NK-92 (cell line): ENCODE measurements around the gene TREML1.

ENCODE experiments used
- DNase-seq: peaks from one replicate; lab custom pipeline; 2025; ENCODE audit not compliant: unreplicated experiment; lab: John Stamatoyannopoulos, UW

The TREML1 gene

DNA sequence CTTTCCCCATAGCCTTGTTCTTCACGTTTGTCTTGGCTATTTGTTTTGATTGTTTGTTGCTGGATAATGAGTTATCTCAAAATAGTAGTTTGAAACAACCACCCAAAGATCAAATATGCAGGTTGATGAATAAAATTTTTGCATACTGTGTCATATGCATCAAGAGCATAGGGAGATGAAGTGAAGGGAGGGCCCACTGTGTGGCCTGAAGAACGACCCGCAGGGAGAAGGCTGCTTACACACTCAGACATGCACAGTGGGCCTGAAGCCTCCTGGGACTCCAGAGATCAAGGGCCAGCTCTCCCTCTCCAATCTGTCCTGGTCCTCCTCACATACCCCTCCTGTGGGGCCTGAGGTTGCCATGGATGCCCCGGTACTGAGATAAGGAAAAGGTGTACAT is 25.0 kb upstream of the TREML1 start:
- DNase-seq: no peak

DNA sequence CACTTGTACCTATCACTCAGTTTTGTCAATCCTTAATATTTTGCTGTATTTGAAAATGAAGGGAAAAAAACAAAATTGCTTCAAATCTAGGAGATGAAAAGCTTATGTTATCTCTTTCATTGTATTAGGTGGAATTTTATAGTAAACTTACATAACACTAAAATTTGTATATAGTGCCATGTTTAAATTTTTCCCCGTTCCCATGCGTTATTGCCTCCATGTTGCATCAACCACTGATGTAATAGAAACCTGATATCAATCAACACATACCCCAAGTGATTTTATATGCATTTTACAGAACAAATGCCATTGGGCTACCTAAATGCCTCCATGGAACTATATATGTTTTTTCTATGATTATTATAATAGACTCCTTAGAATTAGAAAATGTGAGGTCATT is 23.5 kb upstream of the TREML1 start:
- no peak for DNase-seq

DNA sequence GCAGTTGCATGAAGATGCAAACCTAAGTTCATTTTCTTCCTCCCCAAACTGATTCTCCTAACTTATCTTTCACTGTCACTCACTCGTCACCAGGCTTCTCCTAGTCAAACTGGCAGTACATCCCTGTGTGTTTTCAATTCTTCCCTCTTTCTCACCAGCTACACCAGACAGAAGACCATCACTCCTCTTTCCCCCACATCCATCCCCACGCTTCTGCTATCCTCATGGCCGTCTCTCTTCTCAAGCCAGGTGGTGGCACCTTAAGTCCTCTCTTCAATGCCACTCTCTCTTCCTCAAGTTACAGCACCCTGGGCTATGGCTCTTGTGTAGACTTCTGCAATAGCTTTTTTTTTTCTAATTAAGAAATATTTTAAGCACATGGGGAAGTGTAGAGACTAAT is 23.1 kb upstream of the TREML1 start:
- DNase-seq: no peak

DNA sequence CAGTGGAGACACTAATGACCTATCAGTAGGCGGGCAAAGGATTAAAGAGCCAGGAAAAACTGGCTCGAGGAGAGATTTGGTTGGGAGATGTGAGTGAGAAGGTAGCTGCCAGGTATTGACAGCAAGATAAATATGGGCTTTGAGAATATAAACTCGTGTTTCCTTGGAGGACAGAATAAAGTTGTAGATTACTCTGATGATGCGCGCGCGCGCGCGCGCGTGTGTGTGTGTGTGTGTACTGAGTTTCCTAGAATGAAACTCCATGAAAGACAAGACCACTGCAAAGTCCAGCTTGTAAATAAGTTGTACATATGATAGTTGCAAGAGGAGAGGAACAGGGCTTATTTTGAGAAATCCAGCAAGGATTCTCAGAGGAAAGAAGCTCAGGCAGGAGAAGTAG is 22.0 kb upstream of the TREML1 start:
- DNase-seq: no peak

DNA sequence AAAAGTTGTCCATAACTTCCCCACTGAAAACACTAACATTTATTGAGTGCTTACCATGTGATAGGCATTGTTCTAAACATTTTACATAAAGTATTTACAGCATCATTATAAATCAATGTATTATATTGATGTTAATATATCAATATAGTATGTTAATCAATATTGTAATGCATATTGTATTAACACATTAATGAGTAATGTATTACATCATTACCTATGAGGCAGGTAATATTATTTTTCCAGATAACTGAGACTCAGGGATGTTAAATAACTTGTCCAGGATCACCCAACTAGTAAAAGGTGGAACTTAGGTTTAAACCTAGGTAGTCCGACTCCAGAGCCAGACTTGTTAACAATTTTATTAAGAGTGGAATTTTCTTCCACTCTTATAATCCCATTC is 20.9 kb upstream of the TREML1 start:
- no peak for DNase-seq

DNA sequence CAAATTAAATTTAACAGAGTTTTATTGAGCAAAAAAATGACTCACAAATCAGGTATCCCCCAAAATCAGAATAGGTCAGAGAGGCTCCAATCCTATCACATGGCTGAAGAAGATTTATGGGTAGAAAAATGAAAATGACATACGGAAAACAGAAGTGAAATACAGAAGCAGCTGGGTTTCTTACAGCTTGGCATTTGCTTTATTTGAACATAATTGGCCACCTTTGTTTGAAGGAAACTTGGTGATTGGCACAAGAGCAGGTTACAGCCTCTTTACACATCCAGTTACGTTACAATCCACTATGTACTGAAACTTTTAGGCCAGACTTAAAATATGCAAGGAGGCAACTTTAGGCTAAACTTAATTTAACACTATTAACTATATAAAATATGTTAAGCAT is 20.5 kb upstream of the TREML1 start:
- DNase-seq: no peak

DNA sequence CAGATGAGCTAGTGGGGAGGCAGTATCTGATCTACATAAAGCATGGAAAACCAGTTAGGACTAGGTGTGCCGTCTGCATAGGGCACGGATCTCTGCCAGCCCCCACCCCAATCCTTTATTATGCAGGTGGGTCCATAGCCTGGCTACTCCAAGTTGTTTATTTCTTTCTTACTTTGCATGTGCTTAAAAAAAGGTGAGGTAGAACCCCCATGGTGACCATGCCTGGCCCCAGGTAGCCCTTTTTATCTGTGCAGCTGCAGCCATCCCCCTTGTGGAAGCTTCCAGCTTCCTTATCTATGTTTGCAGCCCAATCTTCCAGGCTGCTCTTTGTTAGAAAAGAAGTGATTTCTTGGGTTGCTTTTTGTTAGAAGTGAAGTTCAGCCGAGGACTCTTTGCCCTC is 17.8 kb upstream of the TREML1 start:
- no peak for DNase-seq

DNA sequence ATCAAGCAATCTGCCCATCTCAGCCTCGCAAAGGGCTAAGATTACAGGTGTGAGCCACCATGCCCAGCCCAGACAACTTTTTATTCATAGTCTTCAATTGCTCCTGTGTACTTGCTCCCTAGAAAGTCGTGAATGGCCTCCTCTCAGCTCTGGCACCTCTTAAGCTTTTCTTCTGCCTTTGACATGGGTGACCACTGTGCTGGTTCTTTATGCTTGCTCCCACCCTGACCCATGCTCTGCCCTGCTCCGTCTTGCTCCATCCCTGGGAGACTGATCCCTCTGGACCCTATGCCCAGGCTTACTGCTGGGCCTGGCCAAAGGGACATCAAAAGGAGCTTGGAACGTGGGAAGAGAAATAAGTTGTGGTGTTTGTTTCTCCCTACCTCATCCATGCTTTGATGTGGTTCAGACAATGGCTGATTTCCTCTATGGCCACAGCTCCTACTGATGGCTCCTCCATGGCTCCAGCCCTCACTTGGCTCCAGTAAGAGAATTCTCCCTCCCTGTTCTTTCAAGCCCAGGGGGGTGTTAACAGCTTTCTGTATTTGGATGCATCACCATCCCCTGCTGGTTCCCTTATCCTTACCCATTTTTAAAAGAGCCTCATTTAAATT is 16.5 kb upstream of the TREML1 start:
- no peak for DNase-seq

DNA sequence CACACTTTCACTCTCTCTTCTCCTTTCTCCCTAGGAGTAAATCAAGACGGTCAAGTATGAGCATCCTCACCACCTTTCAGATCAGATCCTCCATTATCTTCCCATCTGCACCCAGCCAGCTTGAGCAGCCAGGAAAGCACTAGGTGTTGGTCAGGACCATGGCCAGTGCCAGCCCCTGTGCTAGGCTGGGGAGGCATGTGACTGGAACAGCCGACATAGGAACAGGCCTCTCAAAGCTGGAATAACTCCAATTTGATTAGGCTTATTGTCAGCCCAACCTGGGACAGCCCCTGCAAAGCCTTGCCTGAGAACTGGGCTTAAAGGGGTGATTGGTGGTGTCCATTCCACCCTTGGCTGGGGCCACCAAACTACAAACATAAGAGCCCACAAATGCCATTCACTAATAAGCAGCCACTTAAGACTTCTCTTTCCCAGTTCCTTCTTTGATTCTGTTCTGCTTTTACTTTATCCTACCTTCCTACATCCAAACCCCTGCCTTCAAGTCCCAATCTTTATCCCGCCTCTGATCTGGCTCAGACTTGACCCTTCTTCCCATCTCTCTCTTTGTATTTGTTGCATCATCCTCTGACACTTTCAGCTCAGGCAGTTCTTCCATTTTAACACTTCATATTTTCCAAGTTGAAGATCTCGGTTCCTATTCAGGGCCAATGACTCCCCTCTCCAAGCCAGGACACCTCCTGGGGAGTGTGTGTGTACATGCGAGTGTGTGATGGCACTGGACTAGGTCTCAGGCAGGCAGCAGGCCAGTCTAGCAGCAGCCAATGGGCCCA is 13.2 kb upstream of the TREML1 start:
- no peak for DNase-seq

DNA sequence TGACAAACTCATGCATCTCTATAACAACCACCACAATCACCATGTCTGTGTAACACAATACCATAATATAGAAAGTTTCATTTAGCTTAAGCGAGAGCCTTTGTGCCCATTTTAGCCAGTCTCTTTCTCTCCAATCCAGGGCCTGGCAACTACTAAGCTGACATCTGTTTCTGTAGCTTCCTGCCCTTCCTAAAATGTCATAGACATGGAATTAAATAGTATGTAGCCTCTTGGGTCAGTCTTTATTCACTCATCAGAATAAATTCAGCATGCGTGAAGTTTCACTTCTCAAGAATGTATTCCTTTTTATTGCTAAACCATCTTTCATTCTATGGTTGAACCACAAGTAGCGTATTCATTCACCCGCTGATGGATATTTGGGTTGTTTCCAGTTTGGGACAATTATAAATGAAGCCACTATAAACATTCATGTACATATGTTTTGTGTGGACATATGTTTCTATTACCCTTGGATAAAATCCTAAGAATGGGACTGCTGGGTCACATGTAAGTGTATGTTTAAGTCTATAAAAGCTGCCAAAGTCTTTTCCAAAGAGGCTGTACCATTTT is 10.5 kb upstream of the TREML1 start:
- DNase-seq: no peak

DNA sequence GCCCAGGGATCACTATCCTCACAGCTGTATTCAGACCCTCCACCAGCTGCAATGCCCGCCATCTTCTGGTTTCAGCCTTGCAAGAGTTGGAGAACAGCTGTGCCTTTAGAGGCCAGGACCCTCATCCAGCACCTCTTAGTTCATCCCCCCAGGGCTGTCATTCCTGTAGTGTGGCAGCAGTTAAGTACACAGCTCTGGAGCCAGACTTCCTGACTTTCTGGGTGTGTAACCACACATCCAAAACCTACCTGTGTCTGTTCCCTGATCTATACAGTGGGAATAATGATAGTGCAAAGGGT is 9.2 kb upstream of the TREML1 start:
- DNase-seq: no peak

DNA sequence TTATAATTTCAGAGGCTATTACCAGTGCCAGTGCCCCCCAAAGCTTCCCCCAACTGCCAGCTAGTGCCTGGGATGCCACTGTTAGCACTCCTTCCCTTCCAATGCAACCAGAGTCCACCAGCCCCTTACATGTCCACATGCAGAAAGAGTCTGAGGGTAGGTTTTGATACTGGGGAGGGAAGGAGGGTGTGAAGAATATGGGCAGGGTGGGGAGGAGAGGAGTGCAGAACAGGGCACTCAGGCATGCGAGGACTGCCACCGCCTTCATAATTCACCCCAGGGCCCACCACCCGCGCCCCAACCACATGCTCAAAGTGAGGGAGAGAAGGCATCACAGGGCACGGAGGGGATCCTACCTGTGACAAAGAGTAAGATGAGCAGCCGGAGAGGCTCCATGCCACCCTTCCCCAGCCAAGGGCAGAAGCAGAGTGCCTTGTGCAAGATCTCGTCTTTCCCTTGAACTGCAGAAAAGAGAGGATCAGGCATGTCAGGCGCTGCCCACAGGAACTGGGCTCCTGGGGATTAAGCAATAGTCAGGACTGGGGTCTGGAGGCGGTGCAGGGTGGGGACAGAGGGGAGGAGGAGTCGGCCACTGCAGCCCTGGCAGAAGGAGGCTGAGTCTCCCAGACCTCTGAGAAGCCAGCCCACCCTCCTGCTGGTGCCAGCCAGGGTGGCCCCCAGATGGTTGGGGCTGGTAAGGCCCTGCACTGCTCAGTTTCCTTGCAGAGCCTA is 8.7 kb upstream of the TREML1 start, which contains the start of gene TREM2:
TSS of gene TREM2 (minus strand) at position 430 of the 732 bp plus-strand sequence. CDS start at position 396, 34 bp downstream.
- no peak for DNase-seq

DNA sequence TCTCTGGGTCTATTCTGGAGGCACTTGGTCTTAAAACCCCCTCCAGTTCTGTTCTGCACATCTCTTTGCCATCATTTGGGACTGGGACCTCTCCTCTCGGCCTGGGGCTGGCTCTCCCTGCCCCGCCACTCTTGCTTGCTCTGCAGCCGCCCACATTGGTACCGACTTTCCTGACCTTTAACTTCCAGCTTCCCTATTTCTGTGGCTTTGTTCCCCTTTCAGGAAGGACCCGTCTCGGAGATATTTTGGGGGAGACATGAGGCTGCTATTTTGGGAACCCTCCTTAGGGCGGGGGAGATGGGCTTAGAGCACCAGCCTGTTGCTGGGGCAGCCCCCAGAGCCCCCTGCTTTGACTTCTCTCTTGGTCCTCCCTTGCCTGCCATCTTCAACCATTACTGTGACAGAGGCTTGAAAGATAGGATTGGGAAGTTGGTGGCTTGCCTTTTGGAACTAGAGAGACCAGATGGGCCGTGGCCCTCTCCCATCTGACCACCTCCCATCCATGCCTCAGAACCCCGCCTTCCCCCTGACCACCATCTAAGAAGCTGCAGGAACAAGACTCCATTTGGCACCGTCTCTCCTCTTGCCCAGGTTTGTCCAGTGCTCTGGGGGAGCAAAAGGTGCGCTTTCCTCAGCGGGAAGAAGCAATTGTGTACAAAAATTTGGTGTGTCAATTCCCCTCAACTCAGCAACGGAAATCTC is 7.9 kb upstream of the TREML1 start:
- no peak for DNase-seq

DNA sequence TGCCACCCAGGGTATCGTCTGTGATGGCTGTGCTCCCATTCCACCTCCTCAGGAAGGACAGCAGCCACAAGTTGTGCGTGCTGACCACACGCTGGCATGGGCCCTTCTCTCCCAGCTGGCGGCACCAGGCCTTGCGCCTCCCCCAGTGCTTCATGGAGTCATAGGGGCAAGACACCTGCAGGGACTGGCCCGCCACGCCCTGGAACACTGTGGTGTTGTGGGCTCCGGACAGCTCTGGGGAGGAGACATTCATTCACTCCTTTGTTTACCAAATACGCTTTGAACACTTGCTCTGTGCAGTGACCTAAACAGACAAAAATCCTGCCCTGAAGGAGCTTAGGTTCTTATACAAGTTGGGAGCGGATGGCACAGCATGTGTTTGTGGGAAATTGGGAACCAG is 7.2 kb upstream of the TREML1 start:
- no peak for DNase-seq

DNA sequence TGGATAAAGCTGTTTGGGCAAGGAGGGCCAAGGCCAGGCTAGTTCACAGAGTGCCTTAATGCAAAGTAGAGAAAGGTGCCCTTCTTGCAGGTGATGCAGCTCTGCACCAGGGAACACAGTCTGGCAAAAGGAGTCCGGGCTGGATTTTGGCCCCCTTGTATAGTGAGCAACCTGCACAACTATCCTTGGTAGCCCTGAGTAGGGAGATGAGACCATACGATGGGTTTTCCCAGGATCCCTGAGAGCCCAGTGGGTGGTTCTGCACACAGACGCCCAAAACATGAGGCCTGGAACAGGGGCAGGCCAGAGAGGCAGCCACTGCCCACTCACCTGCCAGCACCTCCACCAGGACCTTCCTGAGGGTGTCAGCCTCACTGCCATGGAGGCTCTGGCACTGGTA is 6.8 kb upstream of the TREML1 start:
- DNase-seq: no peak

DNA sequence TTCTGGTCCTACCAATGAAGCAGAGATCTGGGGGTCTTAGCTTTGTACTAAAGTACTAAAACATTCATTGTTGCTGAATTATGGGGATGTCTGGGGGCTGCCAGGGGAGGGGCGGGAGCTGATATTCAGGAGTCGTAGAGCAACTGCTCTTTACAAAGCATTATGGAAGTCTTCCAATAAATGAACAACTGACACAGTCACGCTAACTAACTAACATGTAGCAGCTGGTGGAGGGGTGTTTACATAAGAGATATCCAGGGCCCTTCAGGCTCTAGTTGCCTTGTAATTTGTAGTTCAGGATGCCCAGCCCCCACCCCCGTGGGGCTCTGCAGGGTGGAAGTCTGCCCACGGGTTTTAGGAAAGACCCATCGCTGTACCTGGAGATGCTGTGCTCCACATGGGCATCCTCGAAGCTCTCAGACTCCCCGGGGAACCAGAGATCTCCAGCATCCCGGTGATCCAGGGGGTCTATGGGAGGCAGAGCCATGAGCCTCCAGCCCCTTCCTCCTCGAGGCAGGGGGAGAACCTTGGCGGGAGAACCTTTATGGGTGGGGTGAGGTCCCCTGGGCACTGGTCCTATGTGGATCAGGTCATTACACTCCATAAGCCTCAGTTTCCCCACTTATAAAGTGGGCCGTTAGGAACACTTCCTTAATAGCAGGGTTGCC is 5.4 kb upstream of the TREML1 start:
- DNase-seq: no peak

DNA sequence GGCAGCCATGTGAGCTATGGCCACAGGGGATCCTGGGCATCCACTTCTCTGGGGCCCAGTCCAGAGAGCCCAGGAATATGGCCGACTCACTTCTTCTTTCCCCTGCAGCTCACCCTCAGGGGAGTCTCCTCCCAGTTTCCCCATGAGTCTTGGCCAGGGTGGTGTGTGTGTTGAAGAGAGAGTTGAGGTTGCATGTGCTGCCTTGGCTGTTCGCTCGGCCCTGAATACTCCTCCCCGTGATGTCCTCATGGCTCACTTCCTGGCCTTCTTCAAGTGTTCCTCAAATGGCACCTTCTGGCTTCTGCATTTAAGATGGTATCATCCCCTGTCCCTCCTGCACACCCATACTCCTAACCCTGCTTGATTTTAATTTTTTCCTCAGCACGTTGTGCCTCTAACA is 3.2 kb upstream of the TREML1 start:
- DNase-seq: no peak

DNA sequence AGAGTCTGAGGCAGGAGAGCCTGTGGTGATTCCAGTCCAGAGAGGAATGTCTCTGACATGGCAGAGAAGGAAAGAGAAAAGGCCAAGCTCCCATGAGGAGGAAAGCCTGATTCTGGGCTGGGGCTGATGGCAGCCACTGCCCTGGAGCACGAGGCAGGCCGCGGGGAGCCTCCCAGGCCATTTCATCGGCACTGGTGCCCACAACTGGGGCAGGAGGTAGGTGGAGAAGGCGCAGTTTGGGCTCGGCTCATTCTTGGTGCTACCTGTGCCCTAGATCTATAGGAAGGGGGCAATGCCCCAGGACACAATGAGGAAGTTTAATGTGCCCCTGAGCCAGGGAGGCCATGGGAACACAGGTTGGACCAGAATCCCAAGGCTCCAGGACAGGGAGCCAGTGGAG is 2.6 kb upstream of the TREML1 start:
- DNase-seq: no peak

DNA sequence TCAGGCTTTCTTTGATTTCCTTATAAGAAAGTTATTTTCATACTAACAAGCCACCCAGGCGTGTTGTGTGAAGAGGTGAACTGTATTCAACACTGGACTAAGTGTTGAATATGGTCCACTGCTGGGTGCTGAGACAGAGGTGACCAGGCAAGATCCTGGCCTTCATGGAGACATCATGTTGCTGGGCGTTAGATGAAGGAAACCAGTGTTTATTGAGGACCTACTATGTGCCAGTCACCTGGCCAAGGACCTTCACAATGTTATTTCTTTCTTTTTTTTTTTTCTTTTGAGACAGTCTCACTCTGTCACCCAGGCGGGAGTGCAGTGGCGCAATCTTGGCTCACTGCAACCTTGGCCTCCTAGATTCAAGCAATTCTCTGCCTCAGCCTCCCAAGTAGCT is 1.9 kb upstream of the TREML1 start:
- no peak for DNase-seq

DNA sequence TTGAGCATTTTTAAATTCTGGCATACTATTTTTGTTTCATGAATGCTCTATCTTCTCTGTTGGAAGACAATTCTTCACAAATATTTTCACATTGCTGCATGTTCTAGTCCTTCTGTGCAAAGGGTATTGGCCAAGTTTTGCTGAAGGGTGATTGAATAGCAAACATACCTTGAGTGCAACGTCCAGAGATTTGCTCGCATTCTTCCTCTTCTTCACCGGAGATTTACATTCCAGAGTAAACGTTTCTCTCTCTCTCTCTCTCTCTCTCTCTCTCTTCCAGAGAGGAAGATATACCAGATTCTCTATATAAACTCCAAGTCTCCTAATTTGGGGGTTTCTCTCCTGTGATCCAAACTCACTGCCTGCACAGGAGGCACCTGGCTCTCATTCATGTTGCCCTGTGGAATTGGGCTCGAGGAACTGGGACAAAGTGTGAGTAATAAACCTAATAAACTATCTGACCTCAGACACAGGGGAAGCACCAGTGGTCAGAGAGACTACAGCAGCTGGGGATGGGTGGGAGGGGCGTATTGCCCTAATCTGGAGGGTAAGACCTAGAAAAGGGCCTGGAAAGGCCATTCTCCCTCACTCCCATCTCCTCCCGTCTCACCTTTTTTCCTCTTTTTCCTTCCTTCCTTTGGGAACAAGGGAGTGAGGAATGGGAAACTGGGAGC is 1.1 kb upstream of the TREML1 start:
- no peak for DNase-seq
